ENCODE data around the gene C1orf53. TPM values are rescaled to one million over a fixed set of nuclear protein-coding genes. Genes with fewer than 3 reads are reported as not detected.
A peak's percentile ranks its signal among the peaks of the same experiment; 100 is the strongest.

C1orf53 gene
- total and polyA plus RNA-seq, 9 of the 15 experiments (the other 6 are each of a cell fraction or from before 2014, with no cell fraction given): 0.31 to 3.2 (median 2.3) TPM

DNA sequence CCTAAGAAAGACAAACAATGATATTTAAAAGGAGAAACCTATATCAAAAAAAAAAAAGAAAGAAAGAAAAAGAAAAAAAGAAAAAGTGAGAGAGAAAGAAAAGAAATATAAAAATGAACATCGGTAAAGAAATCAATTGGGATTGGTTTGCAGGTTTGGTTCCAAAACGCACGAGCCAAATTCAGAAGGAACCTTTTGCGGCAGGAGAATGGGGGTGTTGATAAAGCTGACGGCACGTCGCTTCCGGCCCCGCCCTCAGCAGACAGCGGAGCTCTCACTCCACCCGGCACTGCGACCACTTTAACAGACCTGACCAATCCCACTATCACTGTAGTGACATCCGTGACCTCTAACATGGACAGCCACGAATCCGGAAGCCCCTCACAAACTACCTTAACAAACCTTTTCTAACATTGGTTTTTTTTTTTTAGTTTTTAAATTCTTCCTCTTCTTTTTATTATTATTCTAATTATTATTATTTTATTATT, 26.5 kb downstream of the C1orf53 start (continued):
- TF ChIP-seq ATF2 (CRISPR knock-in tag; IDR thresholded peaks at IDR 0.05) (no peak), GTF2A2 (tag; IDR thresholded peaks at IDR 0.05) (no peak), FOS (IDR thresholded peaks at IDR 0.05; ENCODE audit: extremely low read depth, insufficient read length) (no peak), PCBP1 (IDR thresholded peaks at IDR 0.05; ENCODE audit: low read depth, low read length, poor library complexity, severe bottlenecking) (no peak), TEAD1 (CRISPR knock-in tag; IDR thresholded peaks at IDR 0.05) (no peak), TFAP4 (CRISPR knock-in tag; IDR thresholded peaks at IDR 0.05; ENCODE audit: borderline replicate concordance) (peak; percentile 49), HBP1 (CRISPR knock-in tag; IDR thresholded peaks at IDR 0.05) (no peak), TFE3 (CRISPR knock-in tag; IDR thresholded peaks at IDR 0.05) (no peak), REST (IDR thresholded peaks at IDR 0.05; ENCODE audit: borderline replicate concordance) (no peak), REST (CRISPR knock-in tag; IDR thresholded peaks at IDR 0.05; ENCODE audit: low read depth) (no peak), ELF1 (tag; IDR thresholded peaks at IDR 0.05) (peak; percentile 66), PTRF (tag; IDR thresholded peaks at IDR 0.05) (no peak), SAFB2 (IDR thresholded peaks at IDR 0.05; ENCODE audit: borderline replicate concordance, low read depth, low read length, severe bottlenecking) (no peak), CHD1 (IDR thresholded peaks at IDR 0.05; ENCODE audit: low read length) (no peak), BCL6 (CRISPR knock-in tag; IDR thresholded peaks at IDR 0.05) (no peak)
